Muscle layer of duodenum (tissue), 2 donors: Measurements from ENCODE around the gene VMO1.

ENCODE experiments used
- H3K27ac ChIP-seq: one replicate; pipeline ENCODE4 v1.7.0; 2013; ENCODE audit warnings: mild to moderate bottlenecking, low read length
- H3K27me3 ChIP-seq: one replicate; pipeline ENCODE4 v1.7.0; 2013; ENCODE audit warnings: low read depth, mild to moderate bottlenecking, control low read depth, low read length
- H3K36me3 ChIP-seq, 2 donors: one replicate each; pipeline ENCODE4 v1.7.0; 2013; ENCODE audit warnings: low read length in 2 of 2, control low read depth in 1 of 2, mild to moderate bottlenecking in 1 of 2; ENCODE audit not compliant: insufficient read depth in 2 of 2, control insufficient read depth in 1 of 2
- H3K4me1 ChIP-seq, 2 donors: one replicate each; pipeline ENCODE4 v1.7.0; 2013; ENCODE audit warnings: low read length in 2 of 2, mild to moderate bottlenecking in 2 of 2, control low read depth in 1 of 2, moderate library complexity in 1 of 2; ENCODE audit not compliant: insufficient read depth in 2 of 2, control insufficient read depth in 1 of 2
- H3K4me3 ChIP-seq, 2 donors: one replicate each; pipeline ENCODE4 v1.7.0; 2013; ENCODE audit warnings: low read length in 2 of 2, low read depth in 1 of 2, mild to moderate bottlenecking in 1 of 2
- H3K9me3 ChIP-seq, 2 donors: one replicate each; pipeline ENCODE4 v1.7.0; 2013; ENCODE audit warnings: low read length in 2 of 2, control low read depth in 1 of 2, mild to moderate bottlenecking in 1 of 2; ENCODE audit not compliant: control insufficient read depth in 1 of 2
- donor health status: healthy.

The VMO1 gene

GRCh38 chr17:4812690-4813089, 26.5 kb upstream of the VMO1 start:
- H3K4me3 ChIP-seq = no peak overlapping the region
- H3K36me3 ChIP-seq = peaks cover 0 to 36% of the 10 kb centered on the region in 2 donors
- H3K4me1 ChIP-seq = peaks cover 8 to 15% of the 10 kb centered on the region in 2 donors
- H3K27ac ChIP-seq = no peak overlapping the region
- H3K9me3 ChIP-seq = no peaks in the 10 kb centered on the region
- H3K27me3 ChIP-seq = no peaks in the 10 kb centered on the region

GRCh38 chr17:4811471-4811870, 25.3 kb upstream of the VMO1 start:
- Histone ChIP-seq H3K9me3 (no peaks in the 10 kb centered on the region), H3K27me3 (no peaks in the 10 kb centered on the region), H3K4me1 (peaks cover 9 to 17% of the 10 kb centered on the region in 2 donors), H3K36me3 (peaks cover 0 to 28% of the 10 kb centered on the region in 2 donors), H3K27ac (no peak overlapping the region), H3K4me3 (no peak overlapping the region)

- no peak overlapping the region for H3K27ac ChIP-seq
- no peaks in the 10 kb centered on the region for H3K9me3 ChIP-seq
- peaks cover 13 to 21% of the 10 kb centered on the region in 2 donors for H3K4me1 ChIP-seq
- no peak overlapping the region for H3K4me3 ChIP-seq
- H3K36me3 ChIP-seq = peaks cover 0 to 23% of the 10 kb centered on the region in 2 donors
- H3K27me3 ChIP-seq = no peaks in the 10 kb centered on the region
These were observed 24.6 kb upstream of the VMO1 start for GRCh38 chr17:4810696-4811290.

GRCh38 chr17:4808378-4808767, 22.2 kb upstream of the VMO1 start:
- Histone ChIP-seq H3K27ac (no peak overlapping the region), H3K27me3 (no peaks in the 10 kb centered on the region), H3K36me3 (peaks cover 0 to 6% of the 10 kb centered on the region in 2 donors), H3K4me1 (peaks cover 13 to 21% of the 10 kb centered on the region in 2 donors), H3K9me3 (no peaks in the 10 kb centered on the region), H3K4me3 (peak overlapping the region in 1 of 2 donors; percentile 76)

GRCh38 chr17:4807605-4808377, 21.6 kb upstream of the VMO1 start:
- peaks cover 13 to 21% of the 10 kb centered on the region in 2 donors for H3K4me1 ChIP-seq

GRCh38 chr17:4806777-4807604, 20.8 kb upstream of the VMO1 start, which contains the start of gene PLD2:
Gene PLD2 (plus strand): TSS chr17:4807152. CDS start chr17:4807773, 621 bp downstream.
- H3K4me3 ChIP-seq = peak within 1 kb of the TSS; percentile 70 to 76
- H3K9me3 ChIP-seq = no peaks in the 10 kb centered on the region
- H3K27ac ChIP-seq = no peak within 1 kb of the TSS
- H3K27me3 ChIP-seq = no peaks in the 10 kb centered on the region
- H3K36me3 ChIP-seq = peaks cover 0 to 6% of the 10 kb centered on the region in 2 donors
- peaks cover 13 to 21% of the 10 kb centered on the region in 2 donors for H3K4me1 ChIP-seq

More at GRCh38 chr17:4807605-4808377, 21.6 kb upstream of the VMO1 start:
- H3K27ac ChIP-seq = no peak overlapping the region
- peak overlapping the region; percentile 33 to 76 for H3K4me3 ChIP-seq
- H3K27me3 ChIP-seq = no peaks in the 10 kb centered on the region
- no peaks in the 10 kb centered on the region for H3K9me3 ChIP-seq
- peaks cover 0 to 6% of the 10 kb centered on the region in 2 donors for H3K36me3 ChIP-seq

GRCh38 chr17:4806456-4806776, 20.3 kb upstream of the VMO1 start:
- Histone ChIP-seq H3K27ac (no peak overlapping the region), H3K36me3 (peaks cover 0 to 6% of the 10 kb centered on the region in 2 donors), H3K9me3 (no peaks in the 10 kb centered on the region), H3K27me3 (no peaks in the 10 kb centered on the region), H3K4me1 (peaks cover 13 to 21% of the 10 kb centered on the region in 2 donors), H3K4me3 (peak overlapping the region; percentile 70 to 76)

GRCh38 chr17:4802228-4802627, 16.1 kb upstream of the VMO1 start, which contains the start of gene C17orf114:
Gene C17orf114 (minus strand): TSS chr17:4802328.
- Histone ChIP-seq H3K4me1 (peaks cover 4 to 9% of the 10 kb centered on the region in 2 donors), H3K27ac (no peak within 1 kb of the TSS), H3K36me3 (peaks cover 11 to 18% of the 10 kb centered on the region in 2 donors), H3K9me3 (no peaks in the 10 kb centered on the region), H3K27me3 (no peaks in the 10 kb centered on the region), H3K4me3 (no peak within 1 kb of the TSS)

- Histone ChIP-seq H3K4me1 (peaks cover 0 to 16% of the 10 kb centered on the region in 2 donors), H3K4me3 (no peak overlapping the region), H3K36me3 (peaks cover 11 to 23% of the 10 kb centered on the region in 2 donors), H3K9me3 (no peaks in the 10 kb centered on the region), H3K27me3 (no peaks in the 10 kb centered on the region), H3K27ac (no peak overlapping the region)
These were observed 14.5 kb upstream of the VMO1 start for GRCh38 chr17:4800462-4801196.

GRCh38 chr17:4796552-4796920, 10.4 kb upstream of the VMO1 start:
- H3K27me3 ChIP-seq = no peaks in the 10 kb centered on the region
- H3K36me3 ChIP-seq = peaks cover 11 to 23% of the 10 kb centered on the region in 2 donors
- no peaks in the 10 kb centered on the region for H3K9me3 ChIP-seq
- H3K27ac ChIP-seq = peak overlapping the region; percentile 91
- H3K4me1 ChIP-seq = peaks cover 0 to 16% of the 10 kb centered on the region in 2 donors
- H3K4me3 ChIP-seq = peak overlapping the region; percentile 98 to 100
